HL-60/S4 (cell line): Measurements from ENCODE around the gene INVS.
"Not testable (repeated sequence)": the region's sequence is repeated elsewhere in the genome, so short reads cannot be mapped to it uniquely, and the experiment has no call there.

Experiments
- in situ Hi-C: fragments of 300-500 bp; cut with MboI; formaldehyde crosslinking; loops from 2 replicates; pipeline ENCODE4 v1.14.3; 2022; ENCODE audit warnings: low sequenced_read_pairs

Gene INVS

GRCh38 chr9:100098887-100099721 lies at the start of gene INVS, which contains the start of gene ERP44:
INVS (plus strand) TSS chr9:100099243; CDS start chr9:100104522, 5,279 bp downstream.
ERP44 (minus strand) TSS chr9:100099000; CDS start chr9:100098840, 160 bp downstream.
- in situ Hi-C loops = no loop called here

DNA sequence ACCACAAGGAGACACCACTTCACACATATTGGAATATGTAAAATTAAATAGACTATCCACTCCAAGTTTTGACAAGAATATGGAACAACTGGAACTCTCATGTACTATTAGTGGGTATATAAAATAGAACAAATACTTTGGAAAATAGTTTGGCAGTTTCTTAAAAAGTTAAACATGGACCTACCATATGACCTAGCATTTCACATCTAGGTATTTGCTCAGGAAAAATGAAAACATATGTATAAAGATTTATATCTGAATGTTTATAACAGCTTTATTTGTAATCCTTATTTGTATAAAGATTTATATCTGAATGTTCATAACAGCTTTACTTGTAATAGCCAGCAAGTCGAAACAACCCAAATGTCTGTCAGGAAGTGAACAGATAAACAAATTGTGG lies 49.5 kb upstream of the INVS start:
- in situ Hi-C loops = loop anchor here (25.0 kb wide), 1 partner anchor 263 kb away; no protein-coding TSS in a partner anchor

GRCh38 chr9:100052375-100052774 lies 46.7 kb upstream of the INVS start:
- in situ Hi-C loops = no loop called here

DNA sequence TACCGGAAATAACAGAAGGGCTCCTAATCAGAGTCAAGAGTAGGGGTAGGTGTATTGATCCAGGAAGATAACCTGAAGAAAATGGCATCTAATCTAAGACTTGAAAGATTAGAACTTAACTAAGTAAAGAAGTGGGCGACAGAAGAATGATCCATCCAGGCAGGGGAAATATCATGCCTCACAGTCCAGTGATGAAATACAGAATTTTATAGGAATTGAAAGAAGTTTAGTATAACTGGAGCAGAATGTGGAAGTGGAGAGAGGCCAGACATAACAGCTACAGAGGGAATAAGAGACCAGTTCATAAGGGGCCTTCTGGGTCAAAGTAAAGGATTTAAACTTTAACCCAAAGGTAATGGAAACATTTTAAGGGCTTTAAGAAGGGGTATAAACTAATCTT lies 42.5 kb upstream of the INVS start:
- in situ Hi-C loops = no loop called here

- in situ Hi-C loops = no loop called here
These were observed 41.4 kb upstream of the INVS start for GRCh38 chr9:100057624-100058023.

DNA sequence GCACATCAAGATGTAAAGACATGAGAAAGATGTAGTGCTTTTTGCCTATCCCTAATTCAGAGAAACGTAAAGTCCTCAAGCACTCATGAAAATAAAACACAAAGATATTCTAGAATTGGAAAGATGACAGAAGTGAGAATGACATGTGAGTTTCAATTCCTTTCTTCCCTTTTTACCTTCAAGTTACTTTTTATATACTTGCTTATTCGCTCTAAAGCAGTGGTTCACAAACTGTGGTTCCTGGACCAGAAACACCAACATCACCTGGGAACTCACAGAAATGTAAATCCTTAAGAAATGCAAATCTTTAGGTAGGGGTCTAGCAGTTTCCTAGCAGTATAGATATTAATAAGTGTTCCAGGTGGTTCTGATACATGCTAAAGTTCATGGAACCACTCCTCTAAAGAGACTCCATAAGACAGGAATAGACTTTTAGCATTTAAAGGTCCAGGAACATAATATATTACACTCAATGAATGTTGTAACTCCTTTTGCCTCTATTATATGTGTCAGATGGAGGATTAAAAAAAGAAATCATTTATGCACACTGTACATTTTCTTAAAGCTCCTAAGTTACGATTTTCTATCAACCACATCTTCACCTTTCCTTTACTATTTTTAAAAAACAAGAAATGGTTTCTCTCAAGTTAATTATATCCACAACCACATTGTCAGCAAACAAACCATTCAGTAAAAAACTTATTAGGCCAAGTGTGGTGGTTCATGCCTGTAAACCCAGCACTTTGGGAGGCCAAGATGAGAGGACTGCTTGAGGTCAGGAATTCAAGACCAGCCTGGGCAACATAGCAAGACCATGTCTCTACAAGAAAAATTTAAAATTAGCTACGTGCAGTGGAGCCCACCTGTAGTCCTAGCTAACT lies 40.1 kb upstream of the INVS start:
- in situ Hi-C loops = no loop called here

GRCh38 chr9:100062683-100063082 lies 36.4 kb upstream of the INVS start:
- in situ Hi-C loops = not testable (repeated sequence)

GRCh38 chr9:100063185-100063584 lies 35.9 kb upstream of the INVS start:
- in situ Hi-C loops = no loop called here

DNA sequence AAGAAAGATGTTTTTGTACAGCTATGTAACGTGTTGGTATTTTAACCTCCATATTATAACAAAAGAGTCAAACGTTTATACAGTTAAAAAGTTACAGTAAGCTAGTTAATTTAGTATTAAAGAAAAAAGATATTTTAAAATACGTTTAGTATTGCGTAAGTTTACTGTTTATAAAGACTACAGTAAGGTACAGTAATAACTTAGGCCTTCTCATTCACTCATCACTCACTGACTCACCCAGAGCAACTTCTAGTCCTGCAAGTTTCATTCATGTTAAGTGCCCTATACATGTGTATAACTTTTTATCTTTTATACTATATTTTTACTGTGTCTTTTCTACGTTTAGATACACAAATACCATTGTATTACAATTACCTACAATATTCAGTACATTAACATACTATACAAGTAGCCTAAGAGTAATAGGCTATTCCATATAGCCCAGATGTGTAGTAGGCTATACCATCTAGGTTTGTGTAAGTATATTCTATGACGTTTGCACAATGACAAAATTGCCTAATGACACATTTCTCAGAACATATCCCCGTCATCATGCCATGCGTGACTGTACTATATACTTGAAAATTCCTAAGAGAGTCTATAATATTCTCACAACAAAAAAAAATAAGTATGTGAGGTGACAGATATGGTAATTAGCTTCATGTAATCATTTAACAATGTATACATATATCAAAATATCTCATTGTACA lies 34.0 kb upstream of the INVS start:
- in situ Hi-C loops = no loop called here

DNA sequence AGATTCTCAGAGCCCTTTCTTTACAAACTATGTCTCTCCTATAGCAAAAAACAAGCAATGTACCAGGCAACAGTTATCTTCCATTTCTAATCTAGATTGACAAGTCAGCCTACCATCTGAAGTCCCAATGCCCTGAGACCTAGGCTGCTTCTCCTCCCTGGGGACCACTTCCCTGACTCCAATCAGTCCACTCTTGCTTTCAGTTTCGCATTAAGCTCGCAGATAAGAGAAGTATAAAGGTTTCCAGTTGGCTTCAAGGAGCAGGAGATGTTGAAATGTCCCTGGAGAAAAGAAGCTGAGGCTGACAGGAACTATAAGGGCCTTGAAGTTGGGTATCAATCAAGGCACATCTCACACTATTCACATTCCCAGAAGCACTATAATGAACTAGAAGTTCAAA lies 32.5 kb upstream of the INVS start:
- in situ Hi-C loops = no loop called here

DNA sequence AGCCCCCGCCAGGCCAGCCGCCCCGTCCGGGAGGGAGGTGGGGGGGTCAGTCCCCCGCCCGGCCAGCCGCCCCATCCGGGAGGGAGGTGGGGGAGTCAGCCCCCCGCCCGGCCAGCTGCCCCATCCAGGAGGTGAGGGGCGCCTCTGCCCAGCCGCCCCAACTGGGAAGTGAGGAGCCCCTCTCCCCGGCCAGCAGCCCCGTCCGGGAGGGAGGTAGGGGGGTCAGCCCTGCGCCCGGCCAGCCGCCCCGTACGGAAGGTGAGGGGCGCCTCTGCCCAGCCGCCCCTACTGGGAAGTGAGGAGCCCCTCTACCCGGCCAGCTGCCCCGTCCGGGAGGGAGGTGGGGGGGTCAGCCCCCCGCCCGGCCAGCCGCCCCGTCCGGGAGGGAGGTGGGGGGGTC lies 31.1 kb upstream of the INVS start:
- in situ Hi-C loops = not testable (repeated sequence)

DNA sequence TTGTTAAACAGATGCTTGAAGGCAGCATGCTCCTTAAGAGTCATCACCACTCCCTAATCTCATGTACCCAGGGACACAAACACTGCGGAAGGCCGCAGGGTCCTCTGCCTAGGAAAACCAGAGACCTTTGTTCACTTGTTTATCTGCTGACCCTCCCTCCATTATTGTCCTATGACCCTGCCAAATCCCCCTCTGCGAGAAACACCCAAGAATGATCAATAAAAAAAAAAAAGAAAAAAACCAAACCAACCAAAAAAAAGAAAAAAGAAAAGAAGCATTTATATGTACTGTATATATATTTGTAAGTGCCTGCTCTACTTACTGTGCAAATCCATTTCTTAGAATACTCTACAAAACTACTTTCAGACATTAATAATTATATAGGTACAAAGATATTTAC lies 30.0 kb upstream of the INVS start:
- in situ Hi-C loops = not testable (repeated sequence)

DNA sequence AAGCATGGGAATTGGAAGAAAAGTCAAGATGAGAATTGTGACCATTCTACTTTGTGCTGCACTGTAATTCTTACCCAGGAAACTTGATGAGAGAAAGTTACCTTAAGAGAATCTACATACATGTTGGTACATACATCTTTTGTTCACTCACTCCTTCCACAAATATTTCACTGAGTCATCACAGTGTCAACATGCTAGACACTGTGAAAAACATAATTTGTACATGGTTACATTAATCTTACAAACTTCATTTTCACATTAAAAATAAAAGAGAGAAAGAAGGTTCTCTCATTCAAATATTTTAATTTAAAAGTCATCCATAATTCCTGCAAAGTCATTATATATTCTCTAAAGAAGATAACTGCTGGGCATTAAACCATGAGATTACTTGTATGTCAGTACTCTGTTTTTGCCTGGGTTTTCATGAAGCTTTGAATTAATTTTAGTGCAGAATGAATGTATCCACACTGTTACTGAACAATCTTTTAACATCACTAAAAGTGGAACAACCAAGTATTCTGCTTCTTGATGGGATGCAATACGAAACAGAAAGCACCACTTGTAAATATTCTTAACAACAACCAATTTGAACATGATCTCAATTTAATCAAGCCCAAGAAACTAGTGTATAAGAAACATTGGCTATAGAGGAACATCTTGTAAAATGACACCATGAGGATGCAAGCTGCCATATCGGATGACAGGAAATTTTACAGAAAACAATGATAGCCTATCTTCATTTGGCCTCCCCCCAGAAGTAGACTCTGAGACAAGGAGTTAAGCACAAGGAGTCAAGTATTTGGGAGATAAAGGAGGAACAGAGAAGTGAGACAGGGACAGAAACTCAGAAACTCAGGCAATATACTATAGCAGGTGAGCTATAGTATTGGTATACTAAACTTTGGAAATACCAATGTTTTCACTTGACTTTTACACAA lies 28.7 kb upstream of the INVS start:
- in situ Hi-C loops = no loop called here

DNA sequence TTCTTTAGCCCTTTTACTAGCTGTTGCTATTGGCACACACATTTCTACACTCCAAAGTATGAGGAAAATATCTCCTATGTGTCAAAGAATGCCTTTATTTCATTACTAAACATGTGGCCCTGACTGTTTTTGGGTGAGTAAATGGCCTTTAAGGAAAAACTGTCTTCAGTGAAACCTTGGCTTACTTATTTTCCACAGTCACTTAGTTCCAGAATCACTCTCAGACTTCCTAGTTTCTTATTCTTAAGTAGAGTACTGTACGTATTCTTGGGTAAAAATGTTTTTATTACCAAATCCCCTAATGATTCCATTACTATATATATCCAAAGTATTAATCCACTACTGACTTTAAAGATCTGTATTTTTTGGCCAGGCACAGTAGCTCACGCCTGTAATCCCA lies 27.8 kb upstream of the INVS start:
- in situ Hi-C loops = no loop called here

DNA sequence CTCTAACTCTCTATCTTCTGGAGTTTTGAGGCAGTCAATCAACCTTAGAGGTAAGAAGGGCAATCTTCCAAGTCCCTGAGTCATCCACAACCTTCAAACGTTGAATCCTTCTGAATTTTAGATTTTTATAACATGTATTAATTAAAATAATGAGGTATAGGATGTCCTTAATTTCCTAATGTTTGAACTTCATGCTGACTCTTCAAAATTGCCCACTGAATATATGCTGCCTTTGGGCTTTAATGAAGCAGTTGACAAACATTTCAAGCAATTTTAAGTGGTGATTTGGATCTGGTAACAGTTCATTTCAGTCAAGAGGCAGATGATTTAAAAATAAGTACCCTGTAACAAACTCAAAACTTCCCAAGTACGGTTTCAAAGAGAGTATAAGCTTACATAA lies 26.2 kb upstream of the INVS start:
- in situ Hi-C loops = no loop called here

DNA sequence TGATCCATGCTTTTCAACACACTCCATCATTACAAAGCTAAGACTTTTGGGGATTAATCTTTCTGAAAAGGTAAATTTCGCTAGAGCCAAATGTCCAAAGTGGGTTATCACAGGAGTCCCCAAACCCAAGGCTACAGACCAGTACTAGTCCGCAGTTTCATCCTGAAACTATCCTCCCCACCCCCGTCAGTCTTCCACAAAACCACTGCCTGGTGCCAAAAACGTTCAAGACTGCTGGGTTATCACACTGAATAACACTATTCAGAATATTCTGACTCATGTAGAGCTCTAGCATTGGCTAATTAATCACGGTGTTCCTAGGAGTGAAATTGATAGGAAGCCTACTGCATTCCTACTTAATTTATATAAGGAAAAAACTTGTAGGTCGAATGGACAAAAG lies 24.9 kb upstream of the INVS start:
- in situ Hi-C loops = no loop called here

- in situ Hi-C loops = no loop called here
These were observed 24.1 kb upstream of the INVS start for GRCh38 chr9:100074989-100075388.

DNA sequence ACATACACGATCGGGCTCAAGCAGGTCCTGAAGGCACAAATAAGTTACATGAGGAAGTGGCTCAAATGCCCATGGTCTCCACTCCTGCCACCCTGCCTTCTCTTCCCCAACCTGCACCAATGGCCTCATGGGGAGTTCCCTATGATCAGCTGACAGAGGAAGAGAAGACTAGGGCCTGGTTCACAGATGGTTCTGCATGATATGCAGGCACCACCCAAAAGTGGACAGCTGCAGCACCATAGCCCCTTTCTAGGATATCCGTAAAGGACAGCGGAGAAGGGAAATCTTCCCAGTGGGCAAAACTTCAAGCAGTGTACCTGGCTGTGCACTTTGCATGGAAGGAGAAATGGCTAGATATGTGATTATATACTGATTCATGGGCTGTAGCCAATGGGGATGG lies 22.8 kb upstream of the INVS start:
- in situ Hi-C loops = not testable (repeated sequence)

DNA sequence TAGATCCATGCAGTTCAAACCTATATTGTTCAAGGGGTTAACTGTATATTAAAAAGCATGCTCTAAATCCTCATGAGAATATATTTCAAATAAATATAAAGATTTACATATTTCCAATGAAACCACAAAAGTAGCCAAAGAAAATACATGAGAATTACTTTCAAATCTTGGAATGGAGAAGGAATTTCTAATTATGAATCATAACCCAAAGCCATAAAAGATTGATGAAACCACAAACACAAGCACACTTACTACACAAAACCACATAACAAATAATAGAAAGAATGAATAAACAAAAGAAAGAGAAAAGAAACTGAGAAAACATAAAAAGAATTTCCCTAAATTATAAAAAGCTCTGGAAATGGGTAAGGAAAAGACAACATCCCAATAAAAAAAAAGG lies 16.3 kb upstream of the INVS start:
- in situ Hi-C loops = no loop called here
